Hippocampal formation (tissue), 2 donors: Measurements from ENCODE around the gene KRT4.
"Not testable (repeated sequence)": the region's sequence is repeated elsewhere in the genome, so short reads cannot be mapped to it uniquely, and the experiment has no call there.

ENCODE experiments used
- DNase-seq, 2 donors: peaks; one replicate each; lab custom pipeline; 2025; lab: John Stamatoyannopoulos, UW

KRT4 gene

GRCh38 chr12:52772772-52773171, 41.1 kb downstream of the KRT4 start:
- no peak for DNase-seq

DNA sequence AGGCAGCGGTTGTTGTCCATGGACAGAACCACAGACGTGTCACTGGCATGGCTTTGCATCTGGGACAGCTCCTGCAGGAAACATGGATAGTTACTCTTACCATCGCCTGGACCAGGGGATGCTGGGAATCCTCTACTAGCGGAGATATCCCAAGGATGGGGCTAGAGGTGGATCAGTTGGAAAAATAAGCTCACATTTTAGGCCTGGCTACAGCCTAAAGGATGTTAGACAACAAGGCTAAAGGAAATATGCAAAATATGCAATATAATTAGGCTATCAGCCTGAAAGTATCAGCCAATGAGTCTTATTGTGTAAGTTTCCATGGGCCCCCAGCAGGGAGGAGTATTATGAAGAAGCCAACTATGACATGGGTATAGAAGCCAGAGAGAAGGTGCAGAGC, 41.7 kb downstream of the KRT4 start:
- DNase-seq: no peak

GRCh38 chr12:52771505-52771904, 42.4 kb downstream of the KRT4 start:
- DNase-seq: no peak

DNA sequence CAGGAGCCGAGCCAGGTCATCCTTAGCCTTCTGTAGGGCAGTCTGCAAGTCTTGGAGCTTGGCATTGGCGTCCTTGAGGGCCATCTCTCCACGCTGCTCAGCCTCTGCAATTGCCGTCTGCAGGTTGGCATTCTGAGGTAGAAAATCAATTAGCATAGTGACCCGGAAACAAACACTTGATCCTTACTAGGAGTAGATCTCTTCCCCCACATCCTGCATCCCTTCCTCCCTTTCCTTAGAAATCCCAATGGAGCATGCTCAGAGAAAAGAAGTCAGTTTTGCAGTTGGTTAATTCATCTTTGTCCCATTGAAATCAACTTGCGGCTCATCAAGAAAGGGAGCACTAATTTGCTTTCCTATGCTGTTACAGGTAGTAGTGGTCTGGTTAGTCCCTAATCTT, 42.8 kb downstream of the KRT4 start:
- DNase-seq: no peak

- DNase-seq: no peak
Observed at GRCh38 chr12:52769946-52770345, 44.0 kb downstream of the KRT4 start.

- DNase-seq: no peak
Observed at GRCh38 chr12:52769354-52769753, 44.6 kb downstream of the KRT4 start.

DNA sequence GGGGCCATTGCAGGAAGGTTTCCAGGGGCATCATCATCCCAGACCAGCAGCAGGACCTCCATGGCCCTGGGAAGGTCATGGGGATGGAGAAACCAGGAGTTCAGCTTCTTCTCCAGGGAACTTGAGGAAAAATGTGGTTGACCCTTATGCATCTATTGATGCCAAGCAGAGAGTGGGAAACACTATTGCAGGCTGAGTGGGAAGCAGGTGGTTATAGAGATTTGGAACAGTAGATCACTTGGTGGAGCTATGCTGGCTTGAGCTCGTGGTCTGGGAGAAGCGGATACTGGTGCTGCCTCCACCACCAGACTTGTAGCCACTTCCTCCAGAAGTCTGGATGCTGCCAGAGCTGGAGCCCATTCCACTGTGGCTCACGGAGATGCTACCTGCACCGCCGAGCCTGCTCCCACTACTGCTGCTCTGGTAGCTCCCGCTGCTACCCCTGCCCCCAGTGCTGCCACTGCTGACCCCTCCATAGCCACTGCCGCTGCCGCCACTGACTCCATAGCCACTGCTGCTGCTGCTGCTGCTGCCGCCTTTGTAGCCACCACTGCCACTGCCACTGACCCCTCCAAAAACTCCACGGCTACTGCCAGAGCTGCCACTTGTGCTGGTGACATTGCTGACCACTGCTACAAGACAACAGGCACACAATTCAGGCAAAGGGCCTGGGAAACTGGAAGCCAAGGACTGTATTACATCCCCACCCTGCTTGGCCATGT, 45.3 kb downstream of the KRT4 start:
- no peak for DNase-seq

DNA sequence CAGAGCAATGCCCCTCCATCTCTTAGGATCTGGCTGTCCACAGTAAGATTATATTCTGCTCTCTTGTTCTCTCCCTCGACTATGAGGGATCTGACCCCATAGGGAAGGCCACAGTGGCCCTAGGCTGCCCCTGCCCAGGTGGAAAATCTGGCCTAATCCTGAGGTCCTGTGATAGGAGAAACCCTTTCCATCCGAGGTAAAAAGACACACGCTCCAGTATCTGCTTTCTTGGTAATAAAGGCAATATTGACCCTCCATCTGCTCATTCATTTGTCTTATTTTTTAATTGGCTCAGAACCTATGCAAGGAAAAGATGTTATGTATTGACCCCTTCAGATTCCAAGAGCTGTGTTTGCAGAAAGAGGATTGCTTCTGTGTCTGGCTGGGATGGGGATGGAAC, 46.5 kb downstream of the KRT4 start:
- no peak for DNase-seq

DNA sequence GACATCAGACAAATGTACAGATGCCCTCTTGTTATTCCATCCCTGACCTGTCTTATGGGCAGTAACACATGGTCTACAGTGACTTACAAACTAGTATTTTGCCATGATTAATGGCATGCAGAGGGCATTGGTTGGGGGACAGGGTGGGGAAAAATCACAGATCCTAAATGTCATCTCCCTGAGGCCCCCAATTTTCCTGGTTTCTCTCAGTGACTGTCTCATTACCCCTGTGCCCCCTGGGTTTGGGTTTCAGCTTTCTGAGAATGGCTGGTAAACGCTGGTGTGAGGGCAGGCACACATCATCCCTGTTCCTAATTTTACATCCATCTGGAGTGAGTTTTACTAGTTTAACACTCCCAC, 46.9 kb downstream of the KRT4 start:
- DNase-seq: no peak

DNA sequence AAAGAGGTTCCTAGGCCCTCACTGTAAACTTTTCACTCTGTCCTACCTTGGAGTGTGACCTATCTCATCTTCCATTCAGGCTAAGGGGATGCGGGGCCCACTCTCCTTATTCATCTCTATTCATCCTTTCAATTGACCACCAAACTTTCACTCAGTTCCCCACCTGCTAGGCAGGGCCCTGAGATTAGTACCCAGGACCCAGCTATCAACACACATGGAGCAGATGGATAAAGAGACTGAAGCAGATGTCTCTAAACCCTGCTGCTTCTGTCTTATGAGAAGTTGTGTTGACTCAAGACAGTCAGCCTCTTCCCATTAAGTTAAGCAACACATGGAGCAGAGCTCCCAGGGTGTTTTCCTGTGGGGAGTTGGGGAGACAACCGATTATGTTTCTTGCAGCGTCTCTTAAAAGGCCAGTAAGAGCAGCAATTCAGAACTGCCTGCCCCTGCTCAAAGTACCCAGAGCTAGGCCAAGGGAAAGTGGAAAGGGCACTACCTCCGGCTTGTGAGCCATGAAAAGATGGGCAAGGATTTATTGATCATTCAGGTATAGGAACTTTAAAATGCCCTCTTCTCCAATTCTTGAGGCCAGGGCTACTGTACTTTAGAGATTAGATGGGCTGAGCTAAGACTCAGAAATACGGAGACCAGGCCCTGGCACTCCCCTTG, 47.4 kb downstream of the KRT4 start:
- DNase-seq: no peak

DNA sequence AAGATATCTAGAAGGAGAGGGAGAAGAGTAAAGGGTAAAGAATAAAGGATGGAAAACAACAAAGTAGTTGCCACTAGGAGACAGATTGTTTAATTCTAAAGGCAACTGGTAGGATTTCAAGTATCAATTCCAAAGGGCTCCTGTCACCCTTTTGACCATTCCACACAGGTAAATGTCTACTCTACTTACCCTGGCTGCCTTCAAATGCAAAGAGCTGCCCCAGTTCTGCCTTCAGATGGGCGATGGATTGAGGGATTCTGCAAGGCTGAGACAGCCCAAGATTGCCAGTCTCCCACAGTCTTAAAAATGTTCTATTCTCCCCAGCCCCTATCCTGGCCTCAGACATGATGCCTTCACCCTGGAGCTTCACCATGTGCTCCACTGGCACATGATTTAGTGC, 48.2 kb downstream of the KRT4 start:
- no peak for DNase-seq

GRCh38 chr12:52763991-52764390, 49.9 kb downstream of the KRT4 start:
- no peak for DNase-seq

DNA sequence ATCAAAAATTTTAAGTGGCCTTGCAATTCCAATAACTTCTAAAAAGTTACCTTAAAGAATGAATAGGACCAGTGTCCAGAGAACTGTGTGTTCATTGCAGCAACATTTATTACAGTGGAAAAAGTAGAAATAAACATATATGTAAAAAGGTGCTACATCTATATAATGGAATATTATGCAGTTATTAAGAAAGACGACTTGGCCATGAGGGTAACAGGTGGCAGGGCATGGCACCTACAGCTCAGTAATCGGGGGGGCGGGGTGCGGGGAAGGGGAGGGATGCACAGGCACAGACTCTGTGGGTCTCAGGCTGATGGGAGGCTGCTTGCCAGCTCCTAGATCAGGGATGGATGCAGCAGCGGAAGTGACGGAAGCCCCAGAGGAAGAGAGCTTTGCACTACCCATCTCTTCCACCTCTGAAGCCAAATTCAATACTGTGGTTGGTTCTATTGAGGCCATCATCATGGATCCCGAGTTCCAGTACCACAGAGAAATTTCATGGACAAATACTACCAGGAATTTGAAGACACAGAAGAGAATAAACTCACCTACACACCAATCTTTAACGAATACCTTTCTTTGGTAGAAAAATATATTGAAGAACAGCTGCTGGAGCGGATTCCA, 50.8 kb downstream of the KRT4 start:
- no peak for DNase-seq

- no peak for DNase-seq
Observed at GRCh38 chr12:52761802-52762201, 52.1 kb downstream of the KRT4 start.

DNA sequence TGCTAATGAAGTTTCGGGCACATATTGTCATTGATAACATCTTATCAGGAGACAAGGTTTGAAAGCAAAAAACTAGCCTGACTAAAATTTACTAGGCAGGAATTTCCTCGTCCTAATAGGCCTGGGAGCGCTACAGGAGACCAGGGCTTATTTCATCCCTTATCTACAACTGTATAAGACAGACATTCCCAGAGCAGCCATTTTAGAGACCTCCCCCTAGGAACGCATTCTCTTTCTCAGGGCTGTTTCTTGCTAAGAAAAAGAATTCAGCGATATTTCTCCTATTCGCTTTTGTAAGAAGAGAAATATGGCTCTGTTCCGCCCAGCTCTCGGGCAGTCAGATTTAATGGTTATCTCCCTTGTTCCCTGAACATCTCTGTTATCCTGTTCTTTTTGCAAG, 52.7 kb downstream of the KRT4 start:
- not testable (repeated sequence) for DNase-seq

- DNase-seq: no peak
Observed at GRCh38 chr12:52760623-52761022, 53.3 kb downstream of the KRT4 start.

- DNase-seq: no peak
Observed at GRCh38 chr12:52759695-52760094, 54.2 kb downstream of the KRT4 start.

GRCh38 chr12:52759218-52759617, 54.7 kb downstream of the KRT4 start:
- DNase-seq: no peak

DNA sequence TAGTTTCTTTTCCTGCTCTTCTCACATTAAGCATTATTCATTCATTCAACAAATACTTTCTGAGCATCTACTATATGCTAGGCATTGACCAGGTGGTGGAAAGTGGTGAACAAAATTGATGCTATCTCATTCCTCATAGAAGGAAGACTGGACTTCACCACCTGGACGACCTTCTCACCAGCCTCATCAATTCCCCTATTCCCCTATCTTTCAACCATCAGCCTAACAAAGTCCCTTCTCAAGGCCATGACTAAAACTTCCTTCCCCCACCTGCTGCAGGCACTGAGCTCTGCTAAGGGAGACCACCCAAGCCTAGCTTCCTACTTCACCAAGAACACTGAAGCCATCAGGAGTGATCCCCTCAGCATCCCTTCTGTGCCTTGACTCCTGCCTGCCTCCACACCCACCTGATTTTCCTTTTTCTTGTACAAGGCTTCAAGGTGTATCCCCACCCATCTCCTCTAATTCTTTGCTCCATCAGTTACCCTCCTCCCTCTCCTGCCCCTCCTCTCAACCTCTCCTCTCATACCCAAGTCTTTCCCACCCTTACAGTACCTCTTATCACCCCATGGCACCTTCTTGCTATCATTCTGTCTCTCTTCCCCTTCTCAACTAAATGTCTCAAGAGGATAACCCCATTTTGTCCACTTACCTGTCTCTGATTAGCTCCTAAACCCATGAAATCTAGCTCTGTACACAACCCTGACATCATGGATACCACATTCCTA, 56.3 kb downstream of the KRT4 start:
- no peak for DNase-seq
